Measurements from ENCODE around the gene ADAM29.
"Not testable (repeated sequence)": the region's sequence is repeated elsewhere in the genome, so short reads cannot be mapped to it uniquely, and the experiment has no call there.

Gene ADAM29

DNA sequence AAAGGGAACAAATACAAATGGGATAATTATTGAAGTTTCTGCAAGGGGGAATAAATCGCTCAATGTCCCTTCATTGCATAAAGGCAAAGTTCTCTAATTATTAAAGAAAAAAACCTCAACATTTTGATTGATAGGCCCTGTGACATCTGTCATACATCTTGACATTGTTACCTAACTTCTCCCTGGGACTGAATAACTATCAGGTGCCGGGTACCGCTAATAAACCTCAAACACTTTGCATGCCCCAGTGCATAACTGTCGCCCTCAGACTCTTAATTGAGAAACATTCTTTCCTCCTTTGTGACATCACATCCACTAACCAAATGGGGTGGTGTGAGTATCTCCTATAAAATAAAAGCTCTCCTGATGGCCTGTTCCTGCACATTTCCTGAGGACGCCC is at the start of gene ADAM29:
ADAM29 (plus strand) TSS at position 301 of the 400 bp plus-strand sequence. CDS start 57,168 bp downstream, outside the sequence.
- H3K27me3 ChIP-seq (ENCODE audit: insufficient read depth, low read length): no peaks in the 10 kb centered on the region
- H3K27ac ChIP-seq (ENCODE audit: low read depth, low read length): no peak within 1 kb of the TSS
- H2AFZ ChIP-seq (ENCODE audit: low read length, unreplicated experiment): no peak within 1 kb of the TSS

DNA sequence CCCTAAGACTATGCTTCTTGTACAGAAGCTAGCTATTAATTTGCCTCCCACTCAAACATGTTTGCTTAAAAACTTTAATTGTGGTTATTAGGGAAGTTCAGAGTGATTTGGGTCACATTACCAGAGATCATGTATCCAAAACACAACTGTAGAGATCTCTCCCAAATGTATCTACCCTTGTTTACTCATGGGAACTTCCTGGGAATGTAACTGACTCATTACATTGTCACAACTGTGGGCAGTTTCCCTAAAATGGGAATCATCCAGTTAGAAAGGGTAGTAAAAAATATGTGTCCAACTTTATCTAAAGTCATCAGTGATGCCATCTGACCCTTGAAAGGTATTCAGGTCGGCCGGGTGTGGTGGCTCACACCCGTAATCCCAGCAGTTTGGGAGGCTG is 48.8 kb upstream of the ADAM29 start:
- Histone ChIP-seq H3K4me3 (ENCODE audit: low read depth, low read length) (no peak overlapping the region), H3K27me3 (ENCODE audit: insufficient read depth, low read length) (no peaks in the 10 kb centered on the region), H3K36me3 (ENCODE audit: insufficient read depth, low read length) (no peaks in the 10 kb centered on the region), H3K79me2 (ENCODE audit: control insufficient read depth, insufficient read depth, low read length, unreplicated experiment) (no peaks in the 10 kb centered on the region), H3K4me1 (ENCODE audit: control insufficient read depth, insufficient read depth, low read length, unreplicated experiment) (no peaks in the 10 kb centered on the region), H2AFZ (ENCODE audit: low read length, unreplicated experiment) (no peak overlapping the region), H3K27ac (ENCODE audit: low read depth, low read length) (no peak overlapping the region)

More for the DNA sequence above, at the start of gene ADAM29:
- Histone ChIP-seq H3K36me3 (ENCODE audit: insufficient read depth, low read length) (no peaks in the 10 kb centered on the region), H3K4me1 (ENCODE audit: control insufficient read depth, insufficient read depth, low read length, unreplicated experiment) (no peaks in the 10 kb centered on the region), H3K4me3 (ENCODE audit: low read depth, low read length) (no peak within 1 kb of the TSS), H3K79me2 (ENCODE audit: control insufficient read depth, insufficient read depth, low read length, unreplicated experiment) (no peaks in the 10 kb centered on the region)

GRCh38 chr4:174870311-174870710 is 47.8 kb upstream of the ADAM29 start:
- Histone ChIP-seq H3K36me3 (ENCODE audit: insufficient read depth, low read length) (no peaks in the 10 kb centered on the region), H2AFZ (ENCODE audit: low read length, unreplicated experiment) (no peak overlapping the region), H3K4me1 (ENCODE audit: control insufficient read depth, insufficient read depth, low read length, unreplicated experiment) (no peaks in the 10 kb centered on the region), H3K4me3 (ENCODE audit: low read depth, low read length) (no peak overlapping the region), H3K79me2 (ENCODE audit: control insufficient read depth, insufficient read depth, low read length, unreplicated experiment) (no peaks in the 10 kb centered on the region), H3K27ac (ENCODE audit: low read depth, low read length) (no peak overlapping the region), H3K27me3 (ENCODE audit: insufficient read depth, low read length) (no peaks in the 10 kb centered on the region)

- Histone ChIP-seq H2AFZ (ENCODE audit: low read length, unreplicated experiment) (no peak overlapping the region), H3K36me3 (ENCODE audit: insufficient read depth, low read length) (no peaks in the 10 kb centered on the region), H3K27me3 (ENCODE audit: insufficient read depth, low read length) (no peaks in the 10 kb centered on the region), H3K4me1 (ENCODE audit: control insufficient read depth, insufficient read depth, low read length, unreplicated experiment) (no peaks in the 10 kb centered on the region), H3K4me3 (ENCODE audit: low read depth, low read length) (no peak overlapping the region), H3K27ac (ENCODE audit: low read depth, low read length) (no peak overlapping the region), H3K79me2 (ENCODE audit: control insufficient read depth, insufficient read depth, low read length, unreplicated experiment) (no peaks in the 10 kb centered on the region)
Observed at GRCh38 chr4:174871407-174871806, 46.8 kb upstream of the ADAM29 start.

DNA sequence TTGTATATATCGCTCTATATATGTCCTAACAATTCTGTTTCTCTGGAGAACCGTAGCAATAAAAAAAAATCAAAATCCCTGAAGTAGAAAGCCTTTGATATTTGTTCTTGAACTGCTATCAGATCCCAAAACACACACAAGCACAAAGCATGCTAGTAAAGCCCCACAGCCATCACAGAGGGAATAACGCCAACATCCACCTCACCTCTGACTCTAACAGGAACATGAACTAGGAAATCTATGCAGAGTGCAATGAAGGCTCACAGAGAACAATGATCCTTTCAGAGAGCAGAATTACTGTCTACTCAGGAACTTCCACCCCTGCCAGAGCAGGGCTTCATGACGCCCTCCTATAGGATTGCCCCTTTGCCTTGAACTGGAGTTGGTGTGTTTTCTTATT is 45.0 kb upstream of the ADAM29 start:
- not testable (repeated sequence) for H3K27me3 ChIP-seq (ENCODE audit: insufficient read depth, low read length); H3K4me1 ChIP-seq (ENCODE audit: control insufficient read depth, insufficient read depth, low read length, unreplicated experiment); H3K36me3 ChIP-seq (ENCODE audit: insufficient read depth, low read length); H3K79me2 ChIP-seq (ENCODE audit: control insufficient read depth, insufficient read depth, low read length, unreplicated experiment); H2AFZ ChIP-seq (ENCODE audit: low read length, unreplicated experiment); H3K27ac ChIP-seq (ENCODE audit: low read depth, low read length); H3K4me3 ChIP-seq (ENCODE audit: low read depth, low read length)

DNA sequence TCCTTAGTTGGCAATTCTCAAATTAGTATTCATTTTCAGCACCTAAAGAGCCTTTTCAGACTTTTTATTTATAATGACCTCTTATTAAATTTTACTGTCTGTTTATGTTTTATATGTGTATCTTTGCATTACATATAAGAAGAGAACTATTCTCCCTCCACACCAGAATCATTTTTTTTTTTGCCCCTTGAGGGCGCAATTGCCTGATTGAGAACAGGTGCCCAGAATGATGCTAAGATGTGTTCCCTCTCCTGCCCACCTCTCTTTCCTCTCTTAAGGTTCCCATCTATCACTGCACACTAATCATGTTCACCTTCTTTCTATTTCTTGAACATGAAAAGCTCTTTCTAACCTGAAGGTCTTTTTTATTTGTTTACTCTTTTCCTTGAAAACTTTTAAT is 44.2 kb upstream of the ADAM29 start:
- no peaks in the 10 kb centered on the region for H3K79me2 ChIP-seq (ENCODE audit: control insufficient read depth, insufficient read depth, low read length, unreplicated experiment)
- no peaks in the 10 kb centered on the region for H3K27me3 ChIP-seq (ENCODE audit: insufficient read depth, low read length)
- H3K4me1 ChIP-seq (ENCODE audit: control insufficient read depth, insufficient read depth, low read length, unreplicated experiment): no peaks in the 10 kb centered on the region
- no peak overlapping the region for H3K27ac ChIP-seq (ENCODE audit: low read depth, low read length)
- no peak overlapping the region for H3K4me3 ChIP-seq (ENCODE audit: low read depth, low read length)
- no peak overlapping the region for H2AFZ ChIP-seq (ENCODE audit: low read length, unreplicated experiment)
- no peaks in the 10 kb centered on the region for H3K36me3 ChIP-seq (ENCODE audit: insufficient read depth, low read length)

DNA sequence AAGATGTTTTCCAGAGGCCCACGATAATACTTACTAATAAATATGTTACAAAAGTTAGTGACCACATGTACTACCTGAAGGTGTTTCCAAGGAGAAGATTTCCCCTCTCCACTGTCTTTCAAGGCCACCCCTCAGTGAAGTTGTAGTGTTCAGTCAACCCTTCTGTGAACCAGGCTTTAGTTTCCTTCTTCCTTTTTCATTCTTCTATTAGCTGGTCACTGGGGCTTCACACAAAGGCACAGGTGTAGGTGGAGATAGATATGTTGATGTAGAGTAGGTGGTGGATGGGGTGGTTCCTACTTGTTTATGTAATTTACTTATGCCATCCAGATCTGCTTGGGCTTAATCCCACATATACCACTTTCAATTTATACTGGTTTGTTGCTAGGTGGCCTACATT is 43.3 kb upstream of the ADAM29 start:
- no peaks in the 10 kb centered on the region for H3K79me2 ChIP-seq (ENCODE audit: control insufficient read depth, insufficient read depth, low read length, unreplicated experiment)
- H3K4me3 ChIP-seq (ENCODE audit: low read depth, low read length): no peak overlapping the region
- no peaks in the 10 kb centered on the region for H3K36me3 ChIP-seq (ENCODE audit: insufficient read depth, low read length)
- H3K27me3 ChIP-seq (ENCODE audit: insufficient read depth, low read length): no peaks in the 10 kb centered on the region
- no peak overlapping the region for H3K27ac ChIP-seq (ENCODE audit: low read depth, low read length)
- no peaks in the 10 kb centered on the region for H3K4me1 ChIP-seq (ENCODE audit: control insufficient read depth, insufficient read depth, low read length, unreplicated experiment)
- H2AFZ ChIP-seq (ENCODE audit: low read length, unreplicated experiment): no peak overlapping the region

GRCh38 chr4:174880001-174880400 is 38.2 kb upstream of the ADAM29 start:
- no peaks in the 10 kb centered on the region for H3K27me3 ChIP-seq (ENCODE audit: insufficient read depth, low read length)
- no peak overlapping the region for H3K4me3 ChIP-seq (ENCODE audit: low read depth, low read length)
- H3K4me1 ChIP-seq (ENCODE audit: control insufficient read depth, insufficient read depth, low read length, unreplicated experiment): no peaks in the 10 kb centered on the region
- H3K36me3 ChIP-seq (ENCODE audit: insufficient read depth, low read length): no peaks in the 10 kb centered on the region
- no peaks in the 10 kb centered on the region for H3K79me2 ChIP-seq (ENCODE audit: control insufficient read depth, insufficient read depth, low read length, unreplicated experiment)
- no peak overlapping the region for H2AFZ ChIP-seq (ENCODE audit: low read length, unreplicated experiment)
- H3K27ac ChIP-seq (ENCODE audit: low read depth, low read length): no peak overlapping the region

DNA sequence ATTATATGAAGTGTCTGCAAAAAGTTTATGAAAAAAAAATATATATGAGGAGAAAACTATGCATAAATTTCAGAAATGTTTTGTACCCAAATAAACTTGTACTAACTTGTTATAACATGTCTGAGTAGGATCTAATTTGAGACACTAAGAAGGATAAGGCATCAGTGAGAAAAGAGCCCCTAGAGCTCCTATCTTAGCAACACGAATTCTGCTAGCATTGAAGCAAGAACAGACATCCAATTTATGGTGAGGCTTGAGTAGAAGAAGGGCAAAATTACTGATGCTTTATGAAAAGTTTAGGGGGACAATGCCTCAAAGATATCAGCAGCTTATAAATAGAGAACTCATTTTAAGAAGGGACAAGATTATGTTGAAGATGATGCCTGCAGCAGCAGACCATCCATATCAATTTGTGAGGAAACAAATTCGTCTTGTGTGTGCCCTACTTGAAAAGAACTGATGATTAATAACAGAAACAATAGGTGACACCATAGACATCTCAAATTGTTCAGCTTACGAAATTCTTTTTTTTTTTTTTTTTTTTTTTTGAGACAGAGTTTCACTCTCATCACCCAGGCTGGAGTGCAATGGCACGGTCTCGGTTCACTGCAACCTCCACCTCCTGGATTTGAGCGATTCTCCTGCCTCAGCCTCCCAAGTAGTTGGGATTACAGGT is 35.7 kb upstream of the ADAM29 start:
- no peaks in the 10 kb centered on the region for H3K36me3 ChIP-seq (ENCODE audit: insufficient read depth, low read length)
- H3K27ac ChIP-seq (ENCODE audit: low read depth, low read length): no peak overlapping the region
- no peak overlapping the region for H2AFZ ChIP-seq (ENCODE audit: low read length, unreplicated experiment)
- H3K79me2 ChIP-seq (ENCODE audit: control insufficient read depth, insufficient read depth, low read length, unreplicated experiment): no peaks in the 10 kb centered on the region
- H3K4me1 ChIP-seq (ENCODE audit: control insufficient read depth, insufficient read depth, low read length, unreplicated experiment): no peaks in the 10 kb centered on the region
- H3K4me3 ChIP-seq (ENCODE audit: low read depth, low read length): no peak overlapping the region
- H3K27me3 ChIP-seq (ENCODE audit: insufficient read depth, low read length): no peaks in the 10 kb centered on the region

DNA sequence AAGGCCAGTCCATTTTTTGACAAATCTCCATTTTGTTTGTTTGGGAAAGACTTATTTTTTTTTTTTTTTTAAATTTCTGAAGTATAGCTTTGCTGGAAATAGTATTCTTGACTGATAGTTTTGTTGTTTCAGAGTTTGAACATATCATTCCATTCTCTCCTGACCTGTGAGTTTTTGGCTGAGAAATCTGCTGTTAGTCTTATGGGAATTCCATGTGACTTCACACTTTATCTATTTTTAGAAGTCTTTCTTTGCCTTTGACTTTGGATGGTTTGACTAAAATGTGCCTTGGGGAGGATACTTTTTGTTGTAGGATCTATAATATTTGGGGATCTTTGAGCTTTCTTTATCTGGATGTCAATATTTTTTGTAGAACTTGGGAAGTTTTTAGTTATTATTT is 10.7 kb upstream of the ADAM29 start:
- Histone ChIP-seq H3K27me3 (ENCODE audit: insufficient read depth, low read length) (no peaks in the 10 kb centered on the region), H3K27ac (ENCODE audit: low read depth, low read length) (no peak overlapping the region), H2AFZ (ENCODE audit: low read length, unreplicated experiment) (no peak overlapping the region), H3K4me1 (ENCODE audit: control insufficient read depth, insufficient read depth, low read length, unreplicated experiment) (no peaks in the 10 kb centered on the region), H3K4me3 (ENCODE audit: low read depth, low read length) (no peak overlapping the region), H3K79me2 (ENCODE audit: control insufficient read depth, insufficient read depth, low read length, unreplicated experiment) (no peaks in the 10 kb centered on the region), H3K36me3 (ENCODE audit: insufficient read depth, low read length) (no peaks in the 10 kb centered on the region)

- Histone ChIP-seq H3K79me2 (ENCODE audit: control insufficient read depth, insufficient read depth, low read length, unreplicated experiment) (no peaks in the 10 kb centered on the region), H3K4me3 (ENCODE audit: low read depth, low read length) (no peak overlapping the region), H3K27ac (ENCODE audit: low read depth, low read length) (no peak overlapping the region), H3K36me3 (ENCODE audit: insufficient read depth, low read length) (no peaks in the 10 kb centered on the region), H3K4me1 (ENCODE audit: control insufficient read depth, insufficient read depth, low read length, unreplicated experiment) (no peaks in the 10 kb centered on the region), H3K27me3 (ENCODE audit: insufficient read depth, low read length) (no peaks in the 10 kb centered on the region), H2AFZ (ENCODE audit: low read length, unreplicated experiment) (no peak overlapping the region)
Observed at GRCh38 chr4:174910271-174910670, 7.9 kb upstream of the ADAM29 start.

All from ACC112 (cell line).